Measurements from ENCODE around the gene KRTAP6-3.

- TF ChIP-seq ZNF274 (IDR thresholded peaks at IDR 0.05; ENCODE audit: low read depth, low read length) (no peak), YY1 (IDR thresholded peaks at IDR 0.05; ENCODE audit: insufficient read depth, insufficient read length) (no peak), SUZ12 (IDR thresholded peaks at IDR 0.05; ENCODE audit: extremely low read depth, insufficient read depth, insufficient read length) (no peak)
Observed at GRCh38 chr21:30616125-30616524, 23.9 kb downstream of the KRTAP6-3 start, which contains the start of gene KRTAP20-1.
